HG02678 (cell line): ENCODE results near the gene RNF141.

Experiments
- ATAC-seq: cut with Tn5 transposase; IDR thresholded peaks from one replicate; pipeline ENCODE4 v1.9.1; 2021; ENCODE audit warnings: mild to moderate bottlenecking, moderate library complexity; ENCODE audit not compliant: unreplicated experiment

RNF141 gene

DNA sequence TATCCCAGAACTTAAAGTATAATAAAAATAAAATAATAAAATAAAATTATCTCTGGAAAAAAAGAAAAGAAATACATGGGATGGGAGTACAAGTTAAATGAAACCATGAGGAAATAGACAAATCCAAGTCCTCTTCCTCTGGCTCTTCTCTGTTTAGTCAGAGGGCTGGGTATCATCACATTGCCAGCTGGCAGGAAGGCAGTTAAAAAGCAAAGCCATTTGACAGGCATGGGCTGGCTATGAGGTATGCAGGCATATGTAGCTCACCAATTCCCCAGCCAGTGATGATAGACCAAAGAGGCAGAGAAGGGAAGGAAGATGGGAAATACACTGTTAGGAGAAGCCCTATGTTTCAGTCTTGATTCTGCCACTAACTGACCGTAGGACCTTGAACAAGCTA is 21.0 kb upstream of the RNF141 start:
- ATAC-seq = no peak

DNA sequence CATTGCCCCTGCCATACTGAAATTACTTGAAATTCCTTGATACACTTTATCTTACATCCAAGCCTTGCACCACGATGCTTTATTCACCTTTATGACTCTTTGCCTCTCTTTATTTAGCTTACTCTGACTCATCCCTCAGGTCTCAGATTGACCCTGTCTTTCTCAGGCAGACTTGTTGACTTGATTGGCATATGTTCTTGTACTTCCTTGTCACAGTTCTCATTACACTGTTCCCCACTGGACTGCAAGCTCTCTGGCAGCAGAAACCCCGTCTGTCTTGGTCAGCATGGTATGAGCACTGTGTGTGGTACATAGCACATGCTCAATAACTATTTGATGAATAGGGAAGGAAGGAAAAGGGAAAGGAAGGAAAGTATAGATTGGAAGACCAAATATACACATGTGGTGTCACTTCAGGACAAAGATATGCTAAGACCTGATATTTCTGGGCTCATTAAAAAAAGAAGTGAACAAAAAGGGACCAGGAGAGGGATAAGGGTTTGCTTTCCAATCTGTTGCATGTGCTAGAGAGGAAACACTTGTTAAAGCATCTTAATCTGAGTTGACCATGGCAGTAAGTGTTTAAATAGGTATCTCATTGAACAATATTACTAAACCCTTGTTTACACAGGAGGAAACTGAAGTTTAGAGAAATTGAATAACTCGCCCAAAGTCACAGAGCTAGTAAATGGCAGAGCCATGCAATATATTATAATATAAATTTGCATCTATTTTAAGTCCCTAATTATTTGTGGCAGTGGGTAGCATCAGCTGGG is 20.2 kb upstream of the RNF141 start:
- no peak for ATAC-seq

GRCh38 chr11:10558288-10558687 is 17.3 kb upstream of the RNF141 start:
- ATAC-seq = no peak

- ATAC-seq = no peak
Observed at GRCh38 chr11:10556590-10556989, 15.6 kb upstream of the RNF141 start.

DNA sequence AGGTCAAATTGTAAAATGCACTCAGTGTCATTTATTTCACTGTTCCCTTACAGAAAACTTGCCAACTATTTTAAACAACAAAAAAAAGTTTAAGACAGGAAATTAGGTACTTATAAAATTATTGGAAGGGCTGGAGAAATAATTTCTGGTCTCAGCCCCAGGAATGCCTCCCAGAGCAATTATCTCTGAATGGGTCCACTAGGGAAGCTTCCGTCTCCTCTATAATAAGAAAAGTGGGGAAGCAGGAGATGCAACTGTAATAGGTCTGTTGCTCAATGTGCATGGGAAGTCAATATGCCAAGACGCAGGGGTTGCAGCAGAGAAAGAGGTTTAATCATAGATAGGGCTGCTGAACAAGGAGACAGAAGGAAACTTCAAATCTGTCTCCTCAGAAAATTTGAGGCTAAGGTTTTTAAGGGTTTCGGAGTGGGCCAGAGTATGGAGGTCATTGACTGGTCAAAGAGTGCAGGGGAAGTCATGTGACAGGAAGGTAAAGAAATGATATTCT is 10.9 kb upstream of the RNF141 start:
- no peak for ATAC-seq

GRCh38 chr11:10551290-10551592 is 10.3 kb upstream of the RNF141 start:
- ATAC-seq = no peak

- no peak for ATAC-seq
Observed at GRCh38 chr11:10550503-10551289, 9.7 kb upstream of the RNF141 start.

GRCh38 chr11:10544491-10545465 is 3.8 kb upstream of the RNF141 start:
- ATAC-seq = no peak

- ATAC-seq = no peak
Observed at GRCh38 chr11:10543782-10544181, 2.8 kb upstream of the RNF141 start.

GRCh38 chr11:10542776-10543175 is 1.8 kb upstream of the RNF141 start:
- no peak for ATAC-seq

GRCh38 chr11:10541561-10541930 is 559 bp upstream of the RNF141 start:
- no peak for ATAC-seq

DNA sequence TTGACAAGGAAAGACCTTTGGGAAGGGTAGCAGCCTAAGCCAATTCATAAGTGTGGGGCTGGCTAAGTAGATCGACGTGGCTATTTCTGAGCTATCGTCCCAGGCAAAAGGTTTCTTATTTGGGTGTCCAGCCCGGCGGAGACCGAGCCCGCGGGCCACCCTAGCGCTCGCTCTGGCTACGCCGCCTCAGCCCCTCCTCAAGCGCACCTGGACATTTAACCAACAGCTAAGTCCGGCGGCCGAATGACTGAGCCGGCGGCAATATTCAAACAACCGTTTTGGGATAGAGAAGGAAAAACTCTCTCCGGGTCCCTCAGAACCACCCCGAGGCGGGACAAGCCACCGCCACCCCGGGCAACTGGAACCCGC is 457 bp downstream of the RNF141 start:
- ATAC-seq = peak; percentile 31

- no peak for ATAC-seq
Observed at GRCh38 chr11:10539339-10539738, 1.6 kb downstream of the RNF141 start.

- ATAC-seq = no peak
Observed at GRCh38 chr11:10538924-10539323, 2.1 kb downstream of the RNF141 start.

GRCh38 chr11:10537600-10537999 is 3.4 kb downstream of the RNF141 start:
- no peak for ATAC-seq

DNA sequence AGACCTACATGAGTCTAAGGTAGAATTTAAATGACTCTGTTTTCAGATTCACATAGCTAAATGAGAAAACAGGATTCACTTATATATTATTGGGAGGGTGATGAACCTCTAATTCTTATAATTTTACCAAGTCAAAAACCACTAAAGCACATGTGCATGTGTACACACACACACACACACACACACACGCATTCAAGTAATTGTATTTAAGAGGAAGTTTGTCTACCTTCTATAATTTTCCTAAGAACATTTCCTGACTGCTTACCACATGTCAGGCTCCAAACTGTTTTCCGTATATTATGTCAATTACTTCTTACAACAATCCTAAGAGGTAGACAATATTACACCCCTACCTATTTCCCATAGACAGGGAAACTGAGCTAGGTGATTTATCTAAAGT is 6.7 kb downstream of the RNF141 start:
- ATAC-seq = no peak

DNA sequence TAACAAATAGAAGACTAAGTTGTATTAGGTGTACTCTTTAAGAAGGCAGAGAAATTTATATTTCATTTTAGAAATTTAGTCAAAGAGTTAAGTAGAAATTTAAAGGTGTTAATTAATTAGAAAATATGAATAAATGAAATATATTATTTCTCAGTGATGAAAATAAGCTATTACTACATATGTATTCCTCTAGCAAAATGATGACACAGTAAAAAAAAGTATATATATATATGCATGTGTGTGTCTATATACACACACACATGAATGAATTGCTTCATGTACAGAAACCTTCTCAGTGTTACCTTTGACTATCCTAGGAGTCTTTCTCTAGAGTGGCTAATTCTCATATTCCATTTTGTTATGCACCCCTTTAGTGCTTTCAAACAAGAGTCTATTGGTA is 7.7 kb downstream of the RNF141 start:
- no peak for ATAC-seq

GRCh38 chr11:10532526-10532925 is 8.5 kb downstream of the RNF141 start:
- ATAC-seq = no peak

DNA sequence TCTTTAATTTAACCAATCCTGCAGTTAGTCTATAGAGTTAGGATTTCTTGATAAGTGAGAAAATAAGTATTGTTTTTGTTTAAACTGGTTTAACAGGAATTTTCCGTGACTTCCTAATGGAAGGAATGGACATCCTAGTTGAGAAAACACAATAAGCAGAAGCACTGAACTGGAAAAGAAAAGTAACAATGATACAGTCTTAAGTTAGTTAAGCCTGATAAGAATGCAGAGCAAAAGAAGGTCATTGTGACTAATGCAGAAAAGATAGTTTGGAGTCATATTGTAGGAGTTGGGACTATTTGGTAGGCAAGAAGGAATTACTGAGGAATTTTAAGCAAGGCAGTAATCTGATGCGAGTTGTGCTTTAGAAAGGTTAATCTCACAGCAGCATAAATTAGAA is 11.7 kb downstream of the RNF141 start:
- no peak for ATAC-seq

- ATAC-seq = no peak
Observed at GRCh38 chr11:10528121-10528520, 12.9 kb downstream of the RNF141 start.
